ENCODE measurements around the gene IER5. TPM values are rescaled to one million over a fixed set of nuclear protein-coding genes. Genes with fewer than 3 reads are reported as not detected.

Gene IER5
- total RNA-seq, 1 experiment from 2014 or later: 107 TPM

- no peak for DNase-seq (ENCODE audit: low read depth)
These were observed 45.5 kb downstream of the IER5 start for GRCh38 chr1:181133969-181134418.

GRCh38 chr1:181134543-181135436 lies 46.3 kb downstream of the IER5 start:
- DNase-seq (ENCODE audit: low read depth): peak; percentile 88

GRCh38 chr1:181135437-181135731 lies 46.9 kb downstream of the IER5 start:
- DNase-seq (ENCODE audit: low read depth): peak; percentile 79

GRCh38 chr1:181135815-181136737 lies 47.6 kb downstream of the IER5 start:
- DNase-seq (ENCODE audit: low read depth): peak; percentile 98

GRCh38 chr1:181136738-181137122 lies 48.2 kb downstream of the IER5 start:
- DNase-seq (ENCODE audit: low read depth): no peak

GRCh38 chr1:181137217-181137743 lies 48.8 kb downstream of the IER5 start:
- no peak for DNase-seq (ENCODE audit: low read depth)

GRCh38 chr1:181139631-181140061 lies 51.1 kb downstream of the IER5 start:
- peak; percentile 90 for DNase-seq (ENCODE audit: low read depth)

- peak; percentile 57 for DNase-seq (ENCODE audit: low read depth)
These were observed 51.9 kb downstream of the IER5 start for GRCh38 chr1:181140398-181140797.

- no peak for DNase-seq (ENCODE audit: low read depth)
These were observed 52.4 kb downstream of the IER5 start for GRCh38 chr1:181140891-181141290.

GRCh38 chr1:181141431-181141910 lies 53.0 kb downstream of the IER5 start:
- peak; percentile 78 for DNase-seq (ENCODE audit: low read depth)

Other genes with a start within 250 kb of the IER5 start
- gene KIAA1614, start 175.8 kb upstream of the IER5 start, total RNA-seq (2014; rRNA removed): 5.9 and 7.1 TPM in 2 replicates
- 19.3 and 20.2 TPM in 2 replicates for gene STX6, start 65.8 kb upstream of the IER5 start, total RNA-seq (2014; rRNA removed)
- 16.5 and 16.9 TPM in 2 replicates for gene MR1, start 54.7 kb upstream of the IER5 start, total RNA-seq (2014; rRNA removed)

Measured in LHCN-M2 (cell line).